A673 (cell line): Measurements from ENCODE around the gene PPAN.

Experiments
- CTCF ChIP-seq: fragments of 300-800, 200-600 bp; sonication (generic); conservative IDR thresholded peaks from 2 replicates; pipeline ENCODE4 v1.5.1; 2017; ENCODE audit warnings: low read depth, mild to moderate bottlenecking, antibody characterized with exemption, low read length, moderate library complexity, mixed read lengths
- EZH2 ChIP-seq: fragments of 200-600 bp; sonication (generic); IDR thresholded peaks from 2 replicates; pipeline ENCODE4 v1.6.1; 2017; ENCODE audit warnings: borderline replicate concordance, low read depth, mild to moderate bottlenecking, mixed read lengths, antibody characterized with exemption, low read length; ENCODE audit not compliant: poor library complexity, severe bottlenecking

GRCh38 chr19:10113592-10113963 lies 7.4 kb downstream of the PPAN start:
- no peak for TF ChIP-seq CTCF
- TF ChIP-seq EZH2 = no peak
